Spinal cord (tissue), 10 donors: ENCODE results near the gene CHN1. TPM values are rescaled to one million over a fixed set of nuclear protein-coding genes. Genes with fewer than 3 reads are reported as not detected.

Experiments
- DNase-seq, 6 donors: peaks; one replicate each; pipeline versions ENCODE4 v3.0.0 to v3.0.0-alpha.2; 2013 to 2015; ENCODE audit warnings: low spot score in 6 of 6, low read depth in 4 of 6
- H3K27ac ChIP-seq: one replicate; pipeline ENCODE4 v1.5.1; 2013; ENCODE audit warnings: low read depth, low read length, control low read depth
- H3K27me3 ChIP-seq: one replicate; pipeline ENCODE4 v1.6.1; 2013; ENCODE audit warnings: low read length; ENCODE audit not compliant: control insufficient read depth, insufficient read depth
- H3K36me3 ChIP-seq: one replicate; pipeline ENCODE4 v1.6.1; 2013; ENCODE audit warnings: low read length; ENCODE audit not compliant: control insufficient read depth, insufficient read depth
- H3K4me1 ChIP-seq: one replicate; pipeline ENCODE4 v1.6.1; 2013; ENCODE audit warnings: low read length; ENCODE audit not compliant: control insufficient read depth, insufficient read depth
- H3K4me3 ChIP-seq: one replicate; pipeline ENCODE4 v1.5.1; 2013; ENCODE audit warnings: low read depth, low read length, control low read depth
- H3K9me3 ChIP-seq: one replicate; pipeline ENCODE4 v1.6.1; 2013; ENCODE audit warnings: low read length; ENCODE audit not compliant: control insufficient read depth, insufficient read depth
- WGBS: methylation state at CpG from one replicate; pipeline ENCODE4 v1.1.5; 2013; ENCODE audit warnings: missing lambda C conversion rate; ENCODE audit not compliant: insufficient coverage; 5-methylcytosine and 5-hydroxymethylcytosine counted together
- polyA plus RNA-seq, 2 donors: library from polyadenylated mRNA; unstranded; fragments of 120-200 nt; gene quantifications; one replicate each; pipeline ENCODE4 v1.2.1, GENCODE V29; 2013; ENCODE audit not compliant: insufficient read length in 2 of 2
- total RNA-seq, 2 donors: library from RNA; depleted of rRNA in 1 of 2; stranded (reverse); fragments of 120-200 nt in 1 of 2; fragments of >200 nt in 1 of 2; gene quantifications; one replicate each; pipeline versions ENCODE4 v1.2.3 to v1.2.4, GENCODE V29; 2013 to 2014
- donor health status: healthy.

Gene CHN1
- total and polyA plus RNA-seq, 4 donors = 56.9 to 72.4 (median 64.0) TPM

GRCh38 chr2:174985614-174986013 is 19.6 kb downstream of the CHN1 start:
- Histone ChIP-seq H3K9me3 (no peaks in the 10 kb centered on the region), H3K4me1 (no peaks in the 10 kb centered on the region), H3K36me3 (no peaks in the 10 kb centered on the region), H3K27ac (no peak overlapping the region), H3K4me3 (peak overlapping the region; percentile 21), H3K27me3 (no peaks in the 10 kb centered on the region)
- peak in 2 of 6 donors; percentile 67 to 79 for DNase-seq
- WGBS = no CpG with 5 or more reads among the region's 2 CpGs

- no peak for DNase-seq
- Histone ChIP-seq H3K9me3 (no peaks in the 10 kb centered on the region), H3K36me3 (no peaks in the 10 kb centered on the region), H3K4me1 (no peaks in the 10 kb centered on the region), H3K27me3 (no peaks in the 10 kb centered on the region), H3K27ac (no peak overlapping the region), H3K4me3 (no peak overlapping the region)
- WGBS = 82% methylated on average over 2 of the region's 4 CpGs
Observed at GRCh38 chr2:174984561-174984960, 20.6 kb downstream of the CHN1 start.

- Histone ChIP-seq H3K4me1 (no peaks in the 10 kb centered on the region), H3K27me3 (no peaks in the 10 kb centered on the region), H3K27ac (no peak overlapping the region), H3K9me3 (no peaks in the 10 kb centered on the region), H3K36me3 (no peaks in the 10 kb centered on the region), H3K4me3 (no peak overlapping the region)
- no peak for DNase-seq
- WGBS = no CpG with 5 or more reads among the region's 2 CpGs
Observed at GRCh38 chr2:174981331-174981730, 23.9 kb downstream of the CHN1 start.

- 100% methylated on average over 1 of the region's 1 CpG for WGBS
Observed at GRCh38 chr2:174979996-174980395, 25.2 kb downstream of the CHN1 start.

GRCh38 chr2:174977364-174977763 is 27.8 kb downstream of the CHN1 start:
- no peaks in the 10 kb centered on the region for H3K27me3 ChIP-seq
- H3K36me3 ChIP-seq = no peaks in the 10 kb centered on the region
- no peak overlapping the region for H3K4me3 ChIP-seq
- no peak overlapping the region for H3K27ac ChIP-seq
- no peaks in the 10 kb centered on the region for H3K4me1 ChIP-seq
- no CpG with 5 or more reads among the region's 2 CpGs for WGBS
- no peak for DNase-seq
- no peaks in the 10 kb centered on the region for H3K9me3 ChIP-seq

More at GRCh38 chr2:174979996-174980395, 25.2 kb downstream of the CHN1 start:
- H3K27me3 ChIP-seq = no peaks in the 10 kb centered on the region
- no peak overlapping the region for H3K27ac ChIP-seq
- H3K4me1 ChIP-seq = no peaks in the 10 kb centered on the region
- no peak for DNase-seq
- H3K9me3 ChIP-seq = no peaks in the 10 kb centered on the region
- no peak overlapping the region for H3K4me3 ChIP-seq
- H3K36me3 ChIP-seq = no peaks in the 10 kb centered on the region

GRCh38 chr2:174974131-174974530 is 31.1 kb downstream of the CHN1 start:
- H3K27me3 ChIP-seq = no peaks in the 10 kb centered on the region
- no CpG with 5 or more reads among the region's 4 CpGs for WGBS
- DNase-seq = peak in 1 of 6 donors; percentile 37

GRCh38 chr2:174972924-174973323 is 32.3 kb downstream of the CHN1 start:
- no peak overlapping the region for H3K4me3 ChIP-seq
- no peaks in the 10 kb centered on the region for H3K9me3 ChIP-seq
- H3K4me1 ChIP-seq = no peaks in the 10 kb centered on the region
- no peaks in the 10 kb centered on the region for H3K36me3 ChIP-seq
- no peaks in the 10 kb centered on the region for H3K27me3 ChIP-seq
- DNase-seq = no peak
- no peak overlapping the region for H3K27ac ChIP-seq

More at GRCh38 chr2:174974131-174974530, 31.1 kb downstream of the CHN1 start:
- H3K4me1 ChIP-seq = no peaks in the 10 kb centered on the region
- no peak overlapping the region for H3K27ac ChIP-seq
- no peaks in the 10 kb centered on the region for H3K36me3 ChIP-seq
- no peaks in the 10 kb centered on the region for H3K9me3 ChIP-seq
- H3K4me3 ChIP-seq = no peak overlapping the region

- peaks cover under 1% of the 10 kb centered on the region for H3K4me1 ChIP-seq
- 69% methylated on average over 4 of the region's 7 CpGs for WGBS
- no peak for DNase-seq
- H3K27ac ChIP-seq = no peak overlapping the region
- H3K27me3 ChIP-seq = no peaks in the 10 kb centered on the region
- H3K4me3 ChIP-seq = no peak overlapping the region
- no peaks in the 10 kb centered on the region for H3K36me3 ChIP-seq
- H3K9me3 ChIP-seq = no peaks in the 10 kb centered on the region
Observed at GRCh38 chr2:174971868-174972781, 33.1 kb downstream of the CHN1 start.

- H3K36me3 ChIP-seq = no peaks in the 10 kb centered on the region
- no peaks in the 10 kb centered on the region for H3K27me3 ChIP-seq
- no peak overlapping the region for H3K4me3 ChIP-seq
- WGBS = no CpG with 5 or more reads among the region's 1 CpG
- H3K27ac ChIP-seq = no peak overlapping the region
- H3K9me3 ChIP-seq = no peaks in the 10 kb centered on the region
- H3K4me1 ChIP-seq = peaks cover 4% of the 10 kb centered on the region
- no peak for DNase-seq
Observed at GRCh38 chr2:174970092-174970491, 35.1 kb downstream of the CHN1 start.
